Coronary artery (tissue), 2 donors: ENCODE results near the gene LSM14A.
A peak's percentile ranks its signal among the peaks of the same experiment; 100 is the strongest.
"Not testable (repeated sequence)": the region's sequence is repeated elsewhere in the genome, so short reads cannot be mapped to it uniquely, and the experiment has no call there.

Experiments used
- DNase-seq: peaks from one replicate; pipeline ENCODE4 v3.0.0-alpha.2; 2017; ENCODE audit warnings: low spot score
- H3K27ac ChIP-seq, 2 donors: fragments of 200-600 bp; sonication (generic); one replicate each; pipeline ENCODE4 v1.5.1; 2016 to 2019
- H3K4me3 ChIP-seq: fragments of 200-600 bp; sonication (generic); 2 replicates; pipeline ENCODE4 v1.5.1; 2016; ENCODE audit warnings: mild to moderate bottlenecking, moderate library complexity
- TF ChIP-seq, protein P1 (sequence below): fragments of 200-600 bp; sonication (generic); IDR thresholded peaks from one replicate; pipeline ENCODE4 v1.5.1; 2019; ENCODE audit warnings: antibody characterized with exemption

The LSM14A gene

DNA sequence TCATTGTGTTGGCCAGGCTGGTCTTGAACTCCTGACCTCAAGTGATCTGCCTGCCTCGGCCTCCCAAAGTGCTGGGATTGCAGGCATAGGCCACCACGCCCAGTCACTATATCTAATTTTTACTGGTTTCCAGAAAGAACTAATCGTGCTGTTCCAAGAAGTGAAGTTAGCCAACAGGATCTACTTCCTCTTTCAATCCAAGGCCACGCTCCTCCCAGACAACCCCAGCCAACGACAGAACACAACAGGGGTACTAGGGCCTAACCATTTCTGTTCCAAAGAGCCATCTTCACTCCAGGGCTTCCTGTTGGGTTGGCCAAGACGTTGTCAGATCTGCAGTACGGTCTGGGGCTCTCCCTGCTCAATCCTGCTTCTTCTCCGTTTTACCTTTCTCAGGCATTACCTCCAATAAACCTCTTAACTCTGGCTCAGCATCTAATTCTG is 7.0 kb upstream of the LSM14A start:
- no peak for DNase-seq

DNA sequence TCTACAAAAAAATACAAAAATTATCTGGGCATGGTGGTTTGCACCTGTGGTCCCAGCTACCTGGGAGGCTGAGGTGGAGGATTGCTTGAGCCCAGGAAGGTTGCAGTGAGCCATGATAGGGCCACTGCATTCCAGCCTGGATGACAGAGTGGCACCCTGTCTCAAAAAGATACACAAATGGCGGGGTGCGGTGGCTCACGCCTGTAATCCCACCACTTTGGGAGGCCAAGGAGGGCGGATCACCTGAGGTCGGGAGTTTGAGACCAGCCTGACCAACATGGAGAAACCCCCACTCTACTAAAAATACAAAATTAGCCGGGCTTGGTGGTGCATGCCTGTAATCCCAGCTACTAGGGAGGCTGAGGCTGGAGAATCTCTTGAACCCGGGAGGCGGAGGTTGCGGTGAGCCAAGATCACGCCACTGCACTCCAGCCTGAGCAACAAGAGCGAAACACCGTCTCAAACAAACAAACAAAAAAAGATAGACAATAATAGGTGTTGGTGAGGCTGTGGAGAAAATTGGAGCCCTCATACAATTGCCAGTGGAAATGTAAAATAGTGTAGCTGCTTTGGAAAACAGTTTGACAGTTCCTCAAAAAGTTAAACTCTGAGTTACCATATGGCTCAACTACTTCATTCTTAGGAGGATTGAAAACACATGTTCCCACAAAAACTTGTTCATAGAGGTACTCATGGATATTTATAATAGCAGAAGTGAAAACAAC is 2.7 kb upstream of the LSM14A start:
- not testable (repeated sequence) for H3K4me3 ChIP-seq, DNase-seq, H3K27ac ChIP-seq

More for the DNA sequence above, 7.0 kb upstream of the LSM14A start:
- TF ChIP-seq, protein P1, sequence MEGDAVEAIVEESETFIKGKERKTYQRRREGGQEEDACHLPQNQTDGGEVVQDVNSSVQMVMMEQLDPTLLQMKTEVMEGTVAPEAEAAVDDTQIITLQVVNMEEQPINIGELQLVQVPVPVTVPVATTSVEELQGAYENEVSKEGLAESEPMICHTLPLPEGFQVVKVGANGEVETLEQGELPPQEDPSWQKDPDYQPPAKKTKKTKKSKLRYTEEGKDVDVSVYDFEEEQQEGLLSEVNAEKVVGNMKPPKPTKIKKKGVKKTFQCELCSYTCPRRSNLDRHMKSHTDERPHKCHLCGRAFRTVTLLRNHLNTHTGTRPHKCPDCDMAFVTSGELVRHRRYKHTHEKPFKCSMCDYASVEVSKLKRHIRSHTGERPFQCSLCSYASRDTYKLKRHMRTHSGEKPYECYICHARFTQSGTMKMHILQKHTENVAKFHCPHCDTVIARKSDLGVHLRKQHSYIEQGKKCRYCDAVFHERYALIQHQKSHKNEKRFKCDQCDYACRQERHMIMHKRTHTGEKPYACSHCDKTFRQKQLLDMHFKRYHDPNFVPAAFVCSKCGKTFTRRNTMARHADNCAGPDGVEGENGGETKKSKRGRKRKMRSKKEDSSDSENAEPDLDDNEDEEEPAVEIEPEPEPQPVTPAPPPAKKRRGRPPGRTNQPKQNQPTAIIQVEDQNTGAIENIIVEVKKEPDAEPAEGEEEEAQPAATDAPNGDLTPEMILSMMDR = no peak
- Histone ChIP-seq H3K4me3 (no peak overlapping the region), H3K27ac (no peak overlapping the region)

DNA sequence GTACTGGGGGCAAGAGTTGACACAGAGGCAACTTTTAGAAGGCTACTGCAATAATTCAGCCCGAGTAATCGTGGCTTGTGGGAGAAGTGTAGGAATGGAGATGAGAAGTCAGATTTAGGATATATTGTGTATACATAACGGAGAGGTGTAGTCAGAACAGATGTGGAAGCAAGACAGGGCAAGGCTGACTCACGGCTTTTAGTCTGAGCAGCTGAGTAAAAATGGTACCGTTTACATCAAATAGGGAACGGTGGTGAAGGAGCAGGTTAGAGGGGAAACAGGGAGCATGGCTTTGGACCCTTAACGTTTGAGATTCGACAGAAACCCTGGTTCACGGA is 796 bp upstream of the LSM14A start:
- peak overlapping the region; percentile 98 to 99 for H3K27ac ChIP-seq
- H3K4me3 ChIP-seq = peak overlapping the region; percentile 95
- TF ChIP-seq, protein P1 = no peak
- no peak for DNase-seq

DNA sequence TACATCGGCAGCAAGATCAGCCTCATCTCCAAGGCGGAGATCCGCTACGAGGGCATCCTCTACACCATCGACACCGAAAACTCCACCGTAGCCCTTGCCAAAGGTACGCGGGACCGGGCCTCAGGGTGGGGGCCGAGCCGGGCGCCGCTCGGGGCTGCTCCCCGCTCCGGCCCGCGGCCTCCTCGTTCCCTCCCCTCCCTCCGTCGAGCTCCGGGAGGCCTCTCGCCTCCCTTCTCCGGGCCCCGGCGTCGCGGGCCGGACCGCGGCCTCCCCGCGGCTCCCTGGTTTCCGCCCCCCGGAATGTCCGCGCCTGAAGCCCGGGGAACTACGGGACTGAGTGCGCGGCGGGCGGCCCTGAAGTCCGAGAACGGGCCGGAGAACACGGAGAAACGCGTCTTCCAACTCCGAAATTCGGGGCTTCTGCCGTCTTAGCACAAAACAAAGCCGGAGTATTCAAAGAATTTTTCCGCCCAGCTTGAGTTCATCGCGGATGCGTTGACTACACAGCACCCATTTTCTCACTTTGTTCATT is 423 bp downstream of the LSM14A start:
- peak overlapping the region; percentile 98 to 99 for H3K27ac ChIP-seq
- TF ChIP-seq, protein P1 = no peak
- no peak for DNase-seq
- H3K4me3 ChIP-seq = peak overlapping the region; percentile 95

DNA sequence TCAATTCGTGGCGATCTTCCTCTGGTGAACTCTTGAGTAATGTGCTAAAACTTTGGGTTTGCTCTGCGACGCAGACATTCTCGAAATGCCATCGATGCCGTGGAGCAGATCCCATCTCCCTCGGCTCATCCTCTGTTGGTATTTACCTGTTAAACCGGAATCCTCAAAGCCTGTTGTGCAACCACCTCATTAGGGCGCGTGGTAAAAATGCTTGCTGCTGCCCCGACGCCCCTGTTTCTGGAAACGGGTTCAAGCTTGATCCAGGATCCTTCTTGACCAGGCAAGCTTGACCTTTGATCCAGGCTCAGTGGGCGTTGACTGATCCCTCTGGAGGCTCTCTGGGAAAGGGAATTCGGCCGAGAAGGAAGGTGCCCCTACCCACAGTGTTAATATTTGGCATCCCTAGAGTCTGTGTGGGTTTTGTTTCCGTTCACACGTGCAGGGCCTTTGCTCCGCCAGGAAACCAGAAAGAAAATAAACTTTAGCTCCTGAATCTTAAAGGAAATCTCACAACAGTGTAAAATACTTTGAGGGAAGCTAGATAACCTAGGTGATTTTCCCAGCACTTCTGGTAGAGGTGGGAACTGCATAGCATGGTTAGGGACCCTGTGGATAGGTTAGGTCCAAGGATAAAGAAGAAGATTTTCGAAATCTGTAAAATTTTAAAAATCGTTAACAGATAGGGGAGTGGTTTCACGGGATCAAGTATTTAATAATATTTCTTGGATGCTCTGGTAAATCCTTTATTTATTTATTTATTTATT is 1.1 kb downstream of the LSM14A start:
- Histone ChIP-seq H3K27ac (peak overlapping the region; percentile 98 to 99), H3K4me3 (peak overlapping the region; percentile 95)
- TF ChIP-seq, protein P1 = no peak
- DNase-seq = no peak

DNA sequence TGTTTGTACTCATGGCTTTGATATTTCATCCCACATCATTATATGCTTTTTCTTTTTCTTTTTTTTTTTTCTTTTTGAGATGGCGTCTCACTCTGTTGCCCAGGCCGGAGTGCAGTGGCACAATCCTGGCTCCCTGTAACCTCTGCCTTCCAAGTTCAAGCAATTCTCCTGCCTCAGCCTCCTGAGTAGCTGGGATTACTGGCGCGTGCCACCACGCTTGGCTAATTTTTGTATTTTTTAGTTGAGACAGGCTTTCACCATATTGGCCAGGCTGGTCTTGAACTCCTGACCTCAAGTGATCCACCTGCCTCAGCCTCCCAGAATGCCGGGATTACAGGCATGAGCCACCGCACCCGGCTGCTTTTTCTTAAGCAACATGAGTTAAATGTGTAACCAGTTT is 2.9 kb downstream of the LSM14A start:
- Histone ChIP-seq H3K4me3 (peak overlapping the region; percentile 50), H3K27ac (peak overlapping the region in 1 of 2 donors; percentile 12)
- DNase-seq = not testable (repeated sequence)

DNA sequence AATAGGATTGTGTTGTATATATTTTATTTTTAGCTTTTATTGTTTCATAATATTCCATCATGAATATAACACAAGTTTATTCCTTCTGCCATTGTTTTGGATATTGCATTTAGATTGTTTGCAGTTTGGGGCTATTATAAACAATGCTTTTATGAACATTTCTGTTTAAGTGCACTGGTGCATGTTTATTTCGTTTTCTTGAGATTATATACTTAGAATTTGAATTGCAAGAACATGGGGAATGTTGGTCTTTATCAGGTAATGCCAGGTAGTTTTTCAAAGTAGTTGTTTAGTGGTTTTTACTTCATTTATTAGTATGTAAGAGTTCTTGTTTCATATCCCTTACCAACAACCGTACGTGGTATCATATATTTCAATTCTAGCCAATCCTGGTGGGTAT is 4.3 kb downstream of the LSM14A start:
- H3K4me3 ChIP-seq = peak overlapping the region; percentile 12
- TF ChIP-seq, protein P1 = no peak
- no peak overlapping the region for H3K27ac ChIP-seq
- no peak for DNase-seq

DNA sequence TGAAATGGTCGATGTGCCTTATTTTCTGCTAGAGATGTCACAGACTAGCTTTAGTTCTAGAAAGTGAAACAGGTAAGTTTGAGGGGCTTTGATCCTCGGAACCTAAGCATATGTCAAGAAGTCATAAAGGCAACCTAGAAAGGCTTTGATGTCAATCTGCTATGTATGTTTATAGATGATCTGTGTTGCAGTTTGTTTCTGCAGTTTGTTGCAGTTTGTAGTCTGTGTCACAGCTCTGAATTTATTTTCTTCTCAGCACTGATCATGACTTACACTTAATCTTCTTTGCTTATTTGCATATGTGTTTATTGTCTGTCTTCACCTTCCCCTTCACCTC is 5.9 kb downstream of the LSM14A start:
- DNase-seq = no peak
- H3K4me3 ChIP-seq = peak overlapping the region; percentile 18
- H3K27ac ChIP-seq = no peak overlapping the region
- TF ChIP-seq, protein P1 = no peak
